GM15510 (cell line): Measurements from ENCODE around the gene OSTC.

Experiments
- POLR2A ChIP-seq: IDR thresholded peaks from 3 replicates; pipeline ENCODE4 v1.6.1; 2011; ENCODE audit warnings: borderline replicate concordance; ENCODE audit not compliant: insufficient read length; ENCODE audit errors: extremely low read depth

Gene OSTC

GRCh38 chr4:108624263-108625056, 25.9 kb upstream of the OSTC start:
- TF ChIP-seq POLR2A: no peak

GRCh38 chr4:108626056-108626455, 24.3 kb upstream of the OSTC start:
- no peak for TF ChIP-seq POLR2A

- no peak for TF ChIP-seq POLR2A
Measured at GRCh38 chr4:108628411-108628810, 22.0 kb upstream of the OSTC start.

GRCh38 chr4:108635070-108635655, 15.2 kb upstream of the OSTC start:
- no peak for TF ChIP-seq POLR2A

GRCh38 chr4:108636246-108636645, 14.2 kb upstream of the OSTC start:
- TF ChIP-seq POLR2A: no peak

GRCh38 chr4:108637856-108638255, 12.5 kb upstream of the OSTC start:
- no peak for TF ChIP-seq POLR2A

GRCh38 chr4:108644237-108644636, 6.2 kb upstream of the OSTC start:
- no peak for TF ChIP-seq POLR2A

- TF ChIP-seq POLR2A: no peak
Measured at GRCh38 chr4:108646706-108647105, 3.7 kb upstream of the OSTC start.

GRCh38 chr4:108649863-108650211, 562 bp upstream of the OSTC start:
- no peak for TF ChIP-seq POLR2A

GRCh38 chr4:108651014-108651791, 804 bp downstream of the OSTC start:
- TF ChIP-seq POLR2A: no peak

- no peak for TF ChIP-seq POLR2A
Measured at GRCh38 chr4:108662629-108663028, 12.2 kb downstream of the OSTC start.

- TF ChIP-seq POLR2A: no peak
Measured at GRCh38 chr4:108674356-108674977, 24.1 kb downstream of the OSTC start.

GRCh38 chr4:108681321-108681809, 31.0 kb downstream of the OSTC start:
- TF ChIP-seq POLR2A: no peak

- no peak for TF ChIP-seq POLR2A
Measured at GRCh38 chr4:108683479-108683878, 33.1 kb downstream of the OSTC start.
